GM12873 (cell line): ENCODE results near the gene CBX4.

Source experiments
- TF ChIP-seq, protein P1 (sequence below): IDR thresholded peaks from 2 replicates; pipeline ENCODE4 v1.5.1; 2012; ENCODE audit warnings: low read depth, mild to moderate bottlenecking, moderate library complexity, low read length, control low read depth; ENCODE audit not compliant: insufficient read depth; ENCODE audit errors: missing control alignments

CBX4 gene

DNA sequence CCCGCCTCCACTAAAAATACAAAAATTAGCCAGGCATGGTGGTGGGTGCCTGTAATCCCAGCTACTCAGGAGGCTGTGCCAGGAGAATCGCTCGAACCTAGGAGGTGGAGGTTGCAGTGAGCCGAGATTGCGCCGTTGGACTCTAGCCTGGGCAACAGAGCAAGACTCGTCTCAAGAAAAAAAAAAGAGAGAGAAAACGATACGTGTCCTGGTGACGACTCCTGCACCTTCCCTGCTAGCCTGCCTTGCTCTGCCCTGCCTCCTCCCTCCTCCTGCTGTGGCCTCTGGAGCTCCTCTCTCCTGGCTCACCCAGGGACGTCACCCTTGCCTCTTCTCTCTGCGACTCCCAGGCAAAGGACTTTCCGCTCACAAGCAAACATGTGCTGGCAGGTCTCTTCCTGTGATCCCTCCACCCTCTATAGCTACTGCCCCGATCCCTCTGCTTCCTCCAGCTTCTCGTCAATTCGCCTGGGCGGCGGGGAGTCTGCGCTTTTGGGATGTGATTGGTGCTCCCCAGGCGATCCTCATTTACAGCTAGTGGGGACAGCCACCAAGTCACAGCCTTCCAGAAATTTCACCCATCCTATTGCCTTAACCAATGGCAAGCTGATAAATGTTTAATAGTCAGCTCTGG lies 25.5 kb upstream of the CBX4 start:
- TF ChIP-seq, protein P1, sequence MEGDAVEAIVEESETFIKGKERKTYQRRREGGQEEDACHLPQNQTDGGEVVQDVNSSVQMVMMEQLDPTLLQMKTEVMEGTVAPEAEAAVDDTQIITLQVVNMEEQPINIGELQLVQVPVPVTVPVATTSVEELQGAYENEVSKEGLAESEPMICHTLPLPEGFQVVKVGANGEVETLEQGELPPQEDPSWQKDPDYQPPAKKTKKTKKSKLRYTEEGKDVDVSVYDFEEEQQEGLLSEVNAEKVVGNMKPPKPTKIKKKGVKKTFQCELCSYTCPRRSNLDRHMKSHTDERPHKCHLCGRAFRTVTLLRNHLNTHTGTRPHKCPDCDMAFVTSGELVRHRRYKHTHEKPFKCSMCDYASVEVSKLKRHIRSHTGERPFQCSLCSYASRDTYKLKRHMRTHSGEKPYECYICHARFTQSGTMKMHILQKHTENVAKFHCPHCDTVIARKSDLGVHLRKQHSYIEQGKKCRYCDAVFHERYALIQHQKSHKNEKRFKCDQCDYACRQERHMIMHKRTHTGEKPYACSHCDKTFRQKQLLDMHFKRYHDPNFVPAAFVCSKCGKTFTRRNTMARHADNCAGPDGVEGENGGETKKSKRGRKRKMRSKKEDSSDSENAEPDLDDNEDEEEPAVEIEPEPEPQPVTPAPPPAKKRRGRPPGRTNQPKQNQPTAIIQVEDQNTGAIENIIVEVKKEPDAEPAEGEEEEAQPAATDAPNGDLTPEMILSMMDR: no peak

GRCh38 chr17:79864147-79864546 lies 24.9 kb upstream of the CBX4 start:
- TF ChIP-seq, protein P1: no peak

GRCh38 chr17:79862771-79863440 lies 23.7 kb upstream of the CBX4 start:
- TF ChIP-seq, protein P1: no peak

GRCh38 chr17:79862238-79862637 lies 23.0 kb upstream of the CBX4 start:
- TF ChIP-seq, protein P1: no peak

DNA sequence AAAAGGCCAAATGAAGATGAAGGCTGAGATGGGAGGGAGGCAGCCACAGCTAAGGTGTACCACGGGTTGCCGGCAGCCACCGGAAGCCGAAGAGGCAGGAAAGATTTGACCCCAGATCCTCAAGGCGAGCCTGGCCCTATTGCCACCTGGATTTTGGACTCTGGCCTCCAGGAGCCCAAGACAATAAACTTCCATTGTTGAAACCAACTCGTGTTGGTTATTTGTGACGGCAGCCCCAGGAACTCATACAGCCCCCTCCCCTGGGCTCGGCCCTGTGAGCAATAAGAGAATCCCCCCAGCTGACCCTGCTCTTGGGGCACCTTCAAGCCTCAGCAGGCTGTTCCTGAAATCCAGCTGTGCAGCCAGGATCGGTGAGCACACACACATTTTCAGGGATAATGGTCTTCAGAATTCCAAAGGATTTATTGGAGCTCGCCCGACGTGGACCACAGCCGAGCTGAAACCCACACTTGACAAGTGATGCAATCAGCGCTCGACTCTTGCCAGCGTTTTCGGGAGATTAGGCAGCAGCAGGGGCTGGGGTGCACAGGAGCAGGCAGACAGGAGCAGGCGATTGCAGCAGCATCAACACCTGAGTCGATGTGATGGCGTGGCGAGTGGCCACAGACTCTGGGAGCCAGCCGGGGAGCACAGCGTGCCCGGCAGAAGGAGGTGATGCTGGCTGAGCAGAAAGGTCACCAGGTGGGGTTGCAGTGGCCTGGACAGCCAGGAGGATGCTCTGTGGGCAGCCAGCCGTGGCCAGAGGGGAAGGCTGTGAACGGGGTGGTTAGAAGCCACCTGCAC lies 22.4 kb upstream of the CBX4 start:
- TF ChIP-seq, protein P1: no peak

- TF ChIP-seq, protein P1: no peak
Observed at GRCh38 chr17:79859676-79860615, 20.7 kb upstream of the CBX4 start.
